Astrocyte (in vitro differentiated cells and primary cell): ENCODE measurements around the gene PCP2.

ENCODE experiments used
- EZH2 ChIP-seq: IDR thresholded peaks from 2 replicates; pipeline ENCODE4 v1.6.1; 2012; ENCODE audit warnings: mild to moderate bottlenecking, low read length, inconsistent platforms; ENCODE audit not compliant: insufficient read depth
- TF ChIP-seq, protein P1 (sequence below): IDR thresholded peaks from 2 replicates; pipeline ENCODE4 v1.5.1; 2011; ENCODE audit warnings: low read depth, mild to moderate bottlenecking, inconsistent platforms, low read length, moderate library complexity; ENCODE audit not compliant: insufficient read depth

DNA sequence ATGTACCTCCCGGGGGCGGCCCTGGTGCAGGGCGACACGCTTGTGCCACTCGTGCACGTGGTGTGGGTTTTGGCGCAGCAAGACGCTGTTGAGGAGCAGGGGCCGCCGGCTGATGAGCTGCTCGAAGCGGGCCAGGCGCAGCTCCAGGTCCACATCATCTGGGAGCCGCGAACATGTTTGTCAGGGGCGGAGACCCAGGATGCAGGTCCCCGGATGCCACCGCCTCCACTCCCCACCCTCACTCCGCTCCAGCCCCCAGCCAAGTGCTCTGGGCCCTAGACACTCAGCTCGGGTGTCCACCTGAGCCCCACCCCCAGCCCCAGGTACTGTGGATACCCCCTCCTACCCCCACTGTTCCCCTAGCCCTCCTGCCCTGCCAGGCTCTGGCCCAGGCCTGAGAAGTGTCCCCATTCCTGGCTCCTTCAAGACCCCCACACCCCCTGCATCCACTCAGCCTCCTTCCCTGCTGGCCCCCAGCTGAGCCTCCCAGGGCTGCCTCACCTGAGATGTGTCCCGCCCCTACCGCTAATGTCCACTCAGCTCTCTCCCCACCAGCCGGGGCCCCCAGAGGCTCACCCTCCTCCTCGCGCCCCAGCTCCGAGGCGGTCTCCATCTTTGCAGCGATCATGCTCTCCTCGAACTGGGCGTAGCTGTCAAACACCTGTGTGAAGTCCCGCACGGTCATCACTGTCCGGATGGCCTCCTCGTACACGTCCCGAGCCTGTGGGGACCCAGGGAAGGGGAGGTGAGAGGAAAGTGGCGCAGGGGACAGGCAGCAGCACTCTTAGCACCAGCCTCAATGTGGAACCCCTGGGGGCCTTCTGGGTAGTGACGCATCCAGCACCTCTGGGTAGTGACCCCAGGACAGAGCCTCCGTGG, 9.6 kb downstream of the PCP2 start:
- TF ChIP-seq, protein P1, sequence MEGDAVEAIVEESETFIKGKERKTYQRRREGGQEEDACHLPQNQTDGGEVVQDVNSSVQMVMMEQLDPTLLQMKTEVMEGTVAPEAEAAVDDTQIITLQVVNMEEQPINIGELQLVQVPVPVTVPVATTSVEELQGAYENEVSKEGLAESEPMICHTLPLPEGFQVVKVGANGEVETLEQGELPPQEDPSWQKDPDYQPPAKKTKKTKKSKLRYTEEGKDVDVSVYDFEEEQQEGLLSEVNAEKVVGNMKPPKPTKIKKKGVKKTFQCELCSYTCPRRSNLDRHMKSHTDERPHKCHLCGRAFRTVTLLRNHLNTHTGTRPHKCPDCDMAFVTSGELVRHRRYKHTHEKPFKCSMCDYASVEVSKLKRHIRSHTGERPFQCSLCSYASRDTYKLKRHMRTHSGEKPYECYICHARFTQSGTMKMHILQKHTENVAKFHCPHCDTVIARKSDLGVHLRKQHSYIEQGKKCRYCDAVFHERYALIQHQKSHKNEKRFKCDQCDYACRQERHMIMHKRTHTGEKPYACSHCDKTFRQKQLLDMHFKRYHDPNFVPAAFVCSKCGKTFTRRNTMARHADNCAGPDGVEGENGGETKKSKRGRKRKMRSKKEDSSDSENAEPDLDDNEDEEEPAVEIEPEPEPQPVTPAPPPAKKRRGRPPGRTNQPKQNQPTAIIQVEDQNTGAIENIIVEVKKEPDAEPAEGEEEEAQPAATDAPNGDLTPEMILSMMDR: no peak
- no peak for TF ChIP-seq EZH2
